22Rv1 (cell line): ENCODE results near the gene APH1B.

Experiments
- CTCF ChIP-seq: fragments of 450-650 bp; IDR thresholded peaks from 2 replicates; pipeline ENCODE4 v1.5.1; 2017; ENCODE audit warnings: mild to moderate bottlenecking
- ZFX ChIP-seq: fragments of 450-650 bp; IDR thresholded peaks from 2 replicates; pipeline ENCODE4 v1.6.1; 2017; ENCODE audit warnings: antibody characterized with exemption, borderline replicate concordance

DNA sequence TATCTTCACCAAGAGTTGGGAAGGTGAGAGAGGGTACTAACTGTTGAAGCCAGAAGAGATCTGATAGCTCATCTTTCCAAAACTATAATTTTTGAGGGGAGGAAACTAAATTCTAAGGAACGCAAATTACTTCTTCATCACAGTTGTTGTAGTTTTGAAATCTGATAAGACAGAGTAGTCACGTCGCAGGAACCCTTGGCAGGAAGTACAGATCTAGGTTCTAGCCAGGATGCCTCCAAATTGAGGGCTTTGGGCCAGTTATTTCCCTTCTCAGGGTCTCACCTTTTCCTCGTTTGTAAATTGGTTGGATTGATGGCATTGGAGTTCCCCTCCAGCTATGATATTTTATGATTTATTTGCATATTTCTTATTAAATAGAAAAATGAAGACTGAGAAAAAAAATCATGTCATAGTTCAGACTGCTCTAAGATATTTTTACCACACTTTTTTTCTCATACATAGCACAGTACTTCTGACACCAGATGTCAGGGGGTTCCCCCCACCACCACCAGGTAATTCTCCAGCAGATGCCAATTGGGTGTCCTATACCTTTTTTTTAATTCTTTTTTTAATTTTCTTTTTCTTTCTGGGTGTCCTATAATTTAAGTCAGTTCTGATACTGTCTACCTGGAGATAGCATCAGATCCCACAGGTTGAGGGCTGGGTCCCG, 32.3 kb upstream of the APH1B start:
- TF ChIP-seq CTCF (no peak), ZFX (no peak)
